ENCODE results near the gene BRSK2.

- TF ChIP-seq EP300 (IDR thresholded peaks at IDR 0.05) (no peak), CTCF (IDR thresholded peaks at IDR 0.05) (no peak), POLR2AphosphoS5 (IDR thresholded peaks at IDR 0.05) (no peak), POLR2A (IDR thresholded peaks at IDR 0.05) (no peak)
Observed at GRCh38 chr11:1490651-1491050, 100.9 kb downstream of the BRSK2 start.

All from upper lobe of left lung (tissue), 4 donors.